ENCODE data around the gene CFAP410. TPM values are rescaled to one million over a fixed set of nuclear protein-coding genes. Genes with fewer than 3 reads are reported as not detected.
A peak's percentile ranks its signal among the peaks of the same experiment; 100 is the strongest.

Gene CFAP410
- total RNA-seq, 1 experiment from 2014 or later: 19.3 TPM

DNA sequence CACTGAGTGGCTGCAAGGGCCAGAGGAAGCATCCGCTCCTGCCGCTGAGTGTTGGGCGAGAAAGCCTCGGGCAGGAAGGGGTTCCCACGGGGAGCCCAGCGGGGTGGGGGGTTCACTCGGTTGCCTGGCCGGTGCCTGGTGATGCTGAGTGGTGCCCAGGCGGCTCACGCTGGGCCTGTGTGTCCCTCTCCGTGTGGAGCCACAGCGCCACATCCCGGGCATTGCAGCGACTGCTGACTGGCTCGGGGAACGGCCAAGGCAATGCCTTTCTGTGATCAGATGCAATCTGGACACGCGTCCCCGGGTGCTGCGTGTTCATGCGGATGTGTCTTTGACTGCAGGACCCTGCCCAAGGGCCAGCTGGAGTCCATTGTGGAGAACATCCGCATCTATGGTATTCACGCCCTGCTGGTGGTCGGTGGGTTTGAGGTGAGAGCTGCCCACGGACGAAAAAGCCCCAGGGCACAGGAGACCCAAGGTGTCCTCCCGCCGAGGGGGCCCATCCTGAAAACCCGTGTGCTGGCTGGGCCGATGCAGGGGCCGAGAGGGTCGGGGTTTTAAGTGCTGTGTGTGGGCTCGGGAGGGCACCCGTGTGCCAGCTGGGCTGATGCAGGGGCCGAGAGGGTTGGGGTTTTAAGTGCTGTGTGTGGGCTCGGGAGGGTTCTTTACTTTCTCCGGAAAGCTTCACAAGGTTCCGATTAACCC is 16.4 kb downstream of the CFAP410 start:
- ChIA-PET CTCF (interaction anchor here (1.2 kb wide), 1 partner anchor 11 kb away, joined by 5 read pairs; no protein-coding TSS in a partner anchor), POLR2A (no interaction called here)
- no peak for TF ChIP-seq ATF2 (CRISPR knock-in tag; IDR thresholded peaks at IDR 0.05; ENCODE audit: borderline replicate concordance, low read depth)
- TF ChIP-seq, protein P1, sequence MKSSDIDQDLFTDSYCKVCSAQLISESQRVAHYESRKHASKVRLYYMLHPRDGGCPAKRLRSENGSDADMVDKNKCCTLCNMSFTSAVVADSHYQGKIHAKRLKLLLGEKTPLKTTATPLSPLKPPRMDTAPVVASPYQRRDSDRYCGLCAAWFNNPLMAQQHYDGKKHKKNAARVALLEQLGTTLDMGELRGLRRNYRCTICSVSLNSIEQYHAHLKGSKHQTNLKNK (CRISPR knock-in tag; IDR thresholded peaks at IDR 0.05): no peak
- TF ChIP-seq ATF6 (CRISPR knock-in tag; IDR thresholded peaks at IDR 0.05): no peak
- no peak for TF ChIP-seq FOXP1 (CRISPR knock-in tag; IDR thresholded peaks at IDR 0.05; ENCODE audit: borderline replicate concordance)
- Mint-ChIP-seq H3K9me3 (no peaks in the 10 kb centered on the region), H3K4me3 (no peak overlapping the region), H3K27me3 (ENCODE audit: low read depth) (no peaks in the 10 kb centered on the region), H3K4me1 (no peaks in the 10 kb centered on the region), H3K27ac (no peak overlapping the region), H3K36me3 (no peaks in the 10 kb centered on the region; the same call in 1 of the 2 replicates)
- ATAC-seq: no peak
- DNase-seq (ENCODE audit: low spot score): no peak

- Mint-ChIP-seq H3K27ac (no peak overlapping the region), H3K4me1 (no peaks in the 10 kb centered on the region), H3K36me3 (no peaks in the 10 kb centered on the region; the same call in 1 of the 2 replicates), H3K27me3 (ENCODE audit: low read depth) (no peaks in the 10 kb centered on the region), H3K4me3 (no peak overlapping the region), H3K9me3 (no peaks in the 10 kb centered on the region)
- DNase-seq (ENCODE audit: low spot score): no peak
- ChIA-PET POLR2A (no interaction called here), CTCF (interaction anchor here (0.6 to 1.2 kb wide), 2 partner anchors 12 to 51 kb away, joined by 3 to 5 read pairs; no protein-coding TSS in a partner anchor)
- no peak for TF ChIP-seq RELA (CRISPR knock-in tag; IDR thresholded peaks at IDR 0.05; ENCODE audit: borderline replicate concordance)
- peak; percentile 38 for ATAC-seq
Measured at GRCh38 chr21:44321846-44322450, 17.2 kb downstream of the CFAP410 start.

GRCh38 chr21:44320847-44321246 is 18.3 kb downstream of the CFAP410 start:
- Mint-ChIP-seq H3K4me1 (no peaks in the 10 kb centered on the region), H3K9me3 (no peaks in the 10 kb centered on the region), H3K4me3 (no peak overlapping the region), H3K36me3 (peaks cover 3% of the 10 kb centered on the region; the same call in 1 of the 2 replicates), H3K27ac (no peak overlapping the region), H3K27me3 (ENCODE audit: low read depth) (no peaks in the 10 kb centered on the region)
- no peak for ATAC-seq
- ChIA-PET POLR2A (no interaction called here), CTCF (interaction anchor here (1.9 kb wide), 1 partner anchor 17 kb away, joined by 6 read pairs; no protein-coding TSS in a partner anchor)
- DNase-seq (ENCODE audit: low spot score): no peak
- TF ChIP-seq CREB1 (CRISPR knock-in tag; IDR thresholded peaks at IDR 0.05): no peak

DNA sequence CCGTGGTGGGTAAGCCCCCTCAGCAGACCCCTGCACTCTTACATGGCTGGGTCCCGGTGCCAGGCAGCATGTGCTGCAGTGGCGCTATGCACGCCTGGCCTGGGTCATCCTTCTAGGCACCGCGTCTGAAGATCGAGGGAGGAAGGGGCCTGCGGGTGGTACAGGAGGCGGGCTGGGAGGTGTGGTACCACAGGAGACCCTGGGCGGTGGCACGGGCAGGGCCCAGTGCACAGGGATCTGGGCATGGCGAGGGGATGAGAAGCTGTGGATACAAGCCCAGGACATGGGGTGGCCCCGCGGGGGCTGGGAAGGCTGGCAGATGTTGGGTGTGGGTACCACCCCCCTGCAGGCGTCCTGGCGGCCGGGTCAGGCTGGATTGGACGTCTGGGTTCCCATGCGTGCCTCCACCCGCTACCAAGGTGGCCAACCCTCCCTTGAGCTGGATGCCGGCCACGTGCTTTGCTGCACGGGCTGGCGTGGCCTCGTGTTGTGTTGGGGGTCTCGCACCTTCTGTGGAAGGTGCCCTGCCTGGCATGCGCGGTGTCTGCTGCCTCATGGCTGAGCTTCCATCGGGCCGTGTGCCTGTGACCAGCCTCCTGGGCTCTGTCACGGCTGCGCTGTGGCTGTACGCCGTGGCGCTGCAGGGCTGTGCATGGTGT is 19.7 kb downstream of the CFAP410 start:
- Mint-ChIP-seq H3K9me3 (no peaks in the 10 kb centered on the region), H3K27me3 (ENCODE audit: low read depth) (no peaks in the 10 kb centered on the region), H3K4me1 (no peaks in the 10 kb centered on the region), H3K36me3 (peaks cover 3% of the 10 kb centered on the region; the same call in 1 of the 2 replicates), H3K27ac (no peak overlapping the region), H3K4me3 (no peak overlapping the region)
- ATAC-seq (no peak), DNase-seq (ENCODE audit: low spot score) (no peak)
- TF ChIP-seq TCF7 (CRISPR knock-in tag; IDR thresholded peaks at IDR 0.05; ENCODE audit: low read depth) (no peak), TEAD1 (CRISPR knock-in tag; IDR thresholded peaks at IDR 0.05) (no peak), ZNF232 (CRISPR knock-in tag; IDR thresholded peaks at IDR 0.05) (no peak), CBFB (CRISPR knock-in tag; IDR thresholded peaks at IDR 0.05; ENCODE audit: low read depth) (no peak)
- TF ChIP-seq, protein P2, sequence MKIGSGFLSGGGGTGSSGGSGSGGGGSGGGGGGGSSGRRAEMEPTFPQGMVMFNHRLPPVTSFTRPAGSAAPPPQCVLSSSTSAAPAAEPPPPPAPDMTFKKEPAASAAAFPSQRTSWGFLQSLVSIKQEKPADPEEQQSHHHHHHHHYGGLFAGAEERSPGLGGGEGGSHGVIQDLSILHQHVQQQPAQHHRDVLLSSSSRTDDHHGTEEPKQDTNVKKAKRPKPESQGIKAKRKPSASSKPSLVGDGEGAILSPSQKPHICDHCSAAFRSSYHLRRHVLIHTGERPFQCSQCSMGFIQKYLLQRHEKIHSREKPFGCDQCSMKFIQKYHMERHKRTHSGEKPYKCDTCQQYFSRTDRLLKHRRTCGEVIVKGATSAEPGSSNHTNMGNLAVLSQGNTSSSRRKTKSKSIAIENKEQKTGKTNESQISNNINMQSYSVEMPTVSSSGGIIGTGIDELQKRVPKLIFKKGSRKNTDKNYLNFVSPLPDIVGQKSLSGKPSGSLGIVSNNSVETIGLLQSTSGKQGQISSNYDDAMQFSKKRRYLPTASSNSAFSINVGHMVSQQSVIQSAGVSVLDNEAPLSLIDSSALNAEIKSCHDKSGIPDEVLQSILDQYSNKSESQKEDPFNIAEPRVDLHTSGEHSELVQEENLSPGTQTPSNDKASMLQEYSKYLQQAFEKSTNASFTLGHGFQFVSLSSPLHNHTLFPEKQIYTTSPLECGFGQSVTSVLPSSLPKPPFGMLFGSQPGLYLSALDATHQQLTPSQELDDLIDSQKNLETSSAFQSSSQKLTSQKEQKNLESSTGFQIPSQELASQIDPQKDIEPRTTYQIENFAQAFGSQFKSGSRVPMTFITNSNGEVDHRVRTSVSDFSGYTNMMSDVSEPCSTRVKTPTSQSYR (CRISPR knock-in tag; IDR thresholded peaks at IDR 0.05): no peak
- ChIA-PET CTCF (interaction anchor here (1.5 to 1.9 kb wide), 2 partner anchors 19 to 22 kb away, joined by 6 read pairs; no protein-coding TSS in a partner anchor), POLR2A (interaction anchor here (0.6 kb wide), 1 partner anchor 968 kb away, joined by 4 read pairs; the partner anchor contains the start of gene POFUT2)
